NB4 (cell line): ENCODE data around the gene FAM50B.
"Not testable (repeated sequence)": the region's sequence is repeated elsewhere in the genome, so short reads cannot be mapped to it uniquely, and the experiment has no call there.

Source experiments
- DNase-seq: peaks from one replicate; pipeline ENCODE4 v3.0.0; 2010; ENCODE audit warnings: low read depth
- H3K4me3 ChIP-seq: one replicate; pipeline ENCODE4 v1.5.1; 2011; ENCODE audit warnings: mild to moderate bottlenecking, low read depth, low read length, moderate library complexity
- CTCF ChIP-seq: IDR thresholded peaks from one replicate; pipeline ENCODE4 v1.5.1; 2012; ENCODE audit warnings: low read depth, low read length
- MAX ChIP-seq: IDR thresholded peaks from 2 replicates; pipeline ENCODE4 v1.6.1; 2011; ENCODE audit warnings: low read depth, low read length
- MYC ChIP-seq: IDR thresholded peaks from 2 replicates; pipeline ENCODE4 v1.6.1; 2011; ENCODE audit warnings: low read depth, low read length
- POLR2A ChIP-seq: IDR thresholded peaks from 2 replicates; pipeline ENCODE4 v1.6.1; 2011; ENCODE audit warnings: mild to moderate bottlenecking; ENCODE audit not compliant: insufficient read length; ENCODE audit errors: extremely low read depth

The FAM50B gene

GRCh38 chr6:3856576-3856975 lies 7.4 kb downstream of the FAM50B start:
- no peak for TF ChIP-seq CTCF
- no peak for DNase-seq
- H3K4me3 ChIP-seq: no peak overlapping the region

- TF ChIP-seq POLR2A (no peak), MYC (no peak), CTCF (no peak), MAX (no peak)
- H3K4me3 ChIP-seq: no peak overlapping the region
- no peak for DNase-seq
Observed at GRCh38 chr6:3857468-3858456, 8.6 kb downstream of the FAM50B start.

GRCh38 chr6:3859878-3860552 lies 10.8 kb downstream of the FAM50B start:
- DNase-seq: no peak
- no peak for TF ChIP-seq MYC
- TF ChIP-seq POLR2A: no peak
- no peak for TF ChIP-seq MAX
- no peak for TF ChIP-seq CTCF
- no peak overlapping the region for H3K4me3 ChIP-seq

GRCh38 chr6:3861424-3861823 lies 12.3 kb downstream of the FAM50B start:
- TF ChIP-seq CTCF (no peak), MYC (no peak), POLR2A (no peak), MAX (no peak)
- no peak overlapping the region for H3K4me3 ChIP-seq
- no peak for DNase-seq

GRCh38 chr6:3862038-3862437 lies 12.9 kb downstream of the FAM50B start:
- TF ChIP-seq CTCF (no peak), MYC (no peak), MAX (no peak), POLR2A (no peak)
- H3K4me3 ChIP-seq: no peak overlapping the region
- DNase-seq: no peak

GRCh38 chr6:3863322-3863721 lies 14.1 kb downstream of the FAM50B start:
- H3K4me3 ChIP-seq, DNase-seq: not testable (repeated sequence)
